IMR-90 (cell line): ENCODE results near the gene APLF. TPM values are rescaled to one million over a fixed set of nuclear protein-coding genes. Genes with fewer than 3 reads are reported as not detected.

Experiments used
- ATAC-seq: fragments of 200-7000 bp; cut with Tn5 transposase; 2 replicates; pipeline ENCODE4 v1.9.1; 2020; ENCODE audit warnings: low read depth, mild to moderate bottlenecking, moderate library complexity
- BruUV-seq: library from RNA; stranded (reverse); fragments of 400-500 nt; replicated peaks from 2 replicates; lab custom pipeline; 2021; lab: Mats Ljungman, UMichigan
- CTCF ChIA-PET: fragments of 300-600 bp; formaldehyde crosslinking; extraction: SDS; loops from one replicate; lab custom pipeline; 2021; ENCODE audit warnings: antibody characterized with exemption; lab: Yijun Ruan, JAX
- POLR2A ChIA-PET: fragments of 300-600 bp; sonication (Branson Sonifier 250); formaldehyde crosslinking; loops from one replicate; lab custom pipeline; 2022; ENCODE audit warnings: antibody characterized with exemption; ENCODE audit not compliant: unreplicated experiment; lab: Charles Lee
- DNase-seq: peaks from one replicate; pipeline ENCODE4 v3.0.0; 2013
- H2AFZ ChIP-seq: replicated peaks from 2 replicates; pipeline ENCODE3; 2013; ENCODE audit warnings: low read length, mild to moderate bottlenecking; ENCODE audit not compliant: poor library complexity
- H2AK5ac ChIP-seq: 2 replicates; pipeline ENCODE4 v1.6.1; 2013; ENCODE audit warnings: low read depth, low read length, inconsistent platforms
- H2AK9ac ChIP-seq: replicated peaks from 2 replicates; pipeline ENCODE3; 2013; ENCODE audit warnings: mild to moderate bottlenecking, low read depth, low read length, moderate library complexity; ENCODE audit not compliant: poor library complexity
- H2BK120ac ChIP-seq: 2 replicates; pipeline ENCODE4 v1.6.1; 2013; ENCODE audit warnings: low read depth, low read length, inconsistent platforms
- H2BK15ac ChIP-seq: 3 replicates; pipeline ENCODE4 v1.6.1; 2013; ENCODE audit warnings: low read depth, low read length, inconsistent platforms
- H2BK20ac ChIP-seq: 2 replicates; pipeline ENCODE4 v1.6.1; 2013; ENCODE audit warnings: low read depth, mild to moderate bottlenecking, inconsistent platforms, low read length, moderate library complexity
- H2BK5ac ChIP-seq: 2 replicates; pipeline ENCODE4 v1.6.1; 2013; ENCODE audit warnings: mild to moderate bottlenecking, low read depth, low read length, inconsistent platforms; ENCODE audit not compliant: poor library complexity, severe bottlenecking
- H3K14ac ChIP-seq: replicated peaks from 2 replicates; pipeline ENCODE4 v1.6.1; 2013; ENCODE audit warnings: low read depth, low read length, inconsistent platforms
- H3K18ac ChIP-seq: 2 replicates; pipeline ENCODE4 v1.6.1; 2013; ENCODE audit warnings: low read depth, low read length, control low read depth
- H3K23ac ChIP-seq: 2 replicates; pipeline ENCODE4 v1.6.1; 2013; ENCODE audit warnings: low read depth, low read length, inconsistent platforms
- H3K27ac ChIP-seq: 2 replicates; pipeline ENCODE4 v1.5.1; 2013; ENCODE audit warnings: mild to moderate bottlenecking, control low read depth, low read length; ENCODE audit not compliant: insufficient read depth
- H3K27me3 ChIP-seq: 2 replicates; pipeline ENCODE4 v1.6.1; 2013; ENCODE audit warnings: low read length; ENCODE audit not compliant: control insufficient read depth, insufficient read depth
- H3K36me3 ChIP-seq: 2 replicates; pipeline ENCODE4 v1.6.1; 2013; ENCODE audit warnings: low read length, mixed read lengths; ENCODE audit not compliant: control insufficient read depth, insufficient read depth
- H3K4ac ChIP-seq: 2 replicates; pipeline ENCODE4 v1.6.1; 2013; ENCODE audit warnings: low read depth, low read length, inconsistent platforms
- H3K4me1 ChIP-seq: 2 replicates; pipeline ENCODE4 v1.6.1; 2013; ENCODE audit warnings: low read length, mixed read lengths; ENCODE audit not compliant: control insufficient read depth, insufficient read depth
- H3K4me2 ChIP-seq: 2 replicates; pipeline ENCODE4 v1.6.1; 2013; ENCODE audit warnings: low read depth, mild to moderate bottlenecking, control low read depth, low read length, moderate library complexity
- H3K4me3 ChIP-seq: 2 replicates; pipeline ENCODE4 v1.5.1; 2013; ENCODE audit warnings: low read depth, mild to moderate bottlenecking, control low read depth, low read length, moderate library complexity; ENCODE audit not compliant: insufficient read depth
- H3K56ac ChIP-seq: 2 replicates; pipeline ENCODE4 v1.6.1; 2013; ENCODE audit warnings: low read length, inconsistent platforms; ENCODE audit not compliant: insufficient read depth; ENCODE audit errors: extremely low read depth
- H3K79me1 ChIP-seq, 2 experiments: 2 replicates each; pipeline ENCODE4 v1.6.1; 2013; ENCODE audit warnings: low read length in 2 of 2, inconsistent platforms in 1 of 2, low read depth in 1 of 2
- H3K9ac ChIP-seq: 2 replicates; pipeline ENCODE4 v1.6.1; 2013; ENCODE audit warnings: low read depth, low read length, control low read depth
- H3K9me1 ChIP-seq: 2 replicates; pipeline ENCODE4 v1.6.1; 2013; ENCODE audit warnings: low read length, inconsistent platforms; ENCODE audit not compliant: insufficient read depth
- H3K9me3 ChIP-seq: 2 replicates; pipeline ENCODE4 v1.6.1; 2013; ENCODE audit warnings: low read length; ENCODE audit not compliant: control insufficient read depth, insufficient read depth
- H4K20me1 ChIP-seq: 2 replicates; pipeline ENCODE4 v1.6.1; 2013; ENCODE audit warnings: low read length, inconsistent platforms; ENCODE audit not compliant: insufficient read depth
- H4K5ac ChIP-seq: 2 replicates; pipeline ENCODE4 v1.6.1; 2013; ENCODE audit warnings: mild to moderate bottlenecking, low read depth, low read length, control low read depth
- H4K8ac ChIP-seq, 2 experiments: 2 replicates each; pipeline ENCODE4 v1.6.1; 2013; ENCODE audit warnings: low read depth in 2 of 2, low read length in 2 of 2, control low read depth in 1 of 2, inconsistent platforms in 1 of 2
- H4K91ac ChIP-seq: 2 replicates; pipeline ENCODE4 v1.6.1; 2013; ENCODE audit warnings: low read depth, low read length, inconsistent platforms; ENCODE audit not compliant: insufficient read depth
- CEBPB ChIP-seq: IDR thresholded peaks from 2 replicates; pipeline ENCODE4 v1.6.1; 2012; ENCODE audit warnings: low read depth, low read length, improper control_type of control experiment
- CHD1 ChIP-seq: IDR thresholded peaks from 2 replicates; pipeline ENCODE4 v1.6.1; 2012; ENCODE audit warnings: low read depth, low read length, improper control_type of control experiment
- ELK1 ChIP-seq: fragments of 150-350 bp; IDR thresholded peaks from 2 replicates; pipeline ENCODE4 v1.6.1; 2016; ENCODE audit warnings: low read depth, mild to moderate bottlenecking, low read length, moderate library complexity, borderline replicate concordance
- FOS ChIP-seq: fragments of 150-350 bp; IDR thresholded peaks from 2 replicates; pipeline ENCODE4 v1.6.1; 2016; ENCODE audit warnings: low read depth, low read length
- MAFK ChIP-seq: IDR thresholded peaks from 2 replicates; pipeline ENCODE4 v1.6.1; 2012; ENCODE audit warnings: low read depth, low read length, improper control_type of control experiment
- MAZ ChIP-seq: IDR thresholded peaks from 2 replicates; pipeline ENCODE4 v1.6.1; 2012; ENCODE audit warnings: low read depth, mild to moderate bottlenecking, low read length, improper control_type of control experiment, moderate library complexity, borderline replicate concordance
- NFE2L2 ChIP-seq: fragments of 150-350 bp; IDR thresholded peaks from 2 replicates; pipeline ENCODE4 v1.6.1; 2016; ENCODE audit warnings: low read depth, mild to moderate bottlenecking, low read length
- POLR2A ChIP-seq: IDR thresholded peaks from 2 replicates; pipeline ENCODE4 v1.6.1; 2012; ENCODE audit warnings: mild to moderate bottlenecking, low read depth, low read length
- RAD21 ChIP-seq: IDR thresholded peaks from 2 replicates; pipeline ENCODE4 v1.6.1; 2012; ENCODE audit warnings: low read length, improper control_type of control experiment
- SMC3 ChIP-seq: fragments of 150-350 bp; IDR thresholded peaks from 2 replicates; pipeline ENCODE4 v1.6.1; 2016; ENCODE audit warnings: low read depth, mild to moderate bottlenecking, antibody characterized with exemption, low read length, moderate library complexity
- USF2 ChIP-seq: fragments of 150-350 bp; IDR thresholded peaks from 2 replicates; pipeline ENCODE4 v1.6.1; 2017; ENCODE audit warnings: mild to moderate bottlenecking, antibody characterized with exemption, low read length, low read depth
- WGBS, 2 experiments: methylation state at CpG; one replicate each; pipeline versions ENCODE4 v1.1.5 to v1.1.7; 2013; ENCODE audit warnings: missing lambda C conversion rate in 2 of 2; ENCODE audit not compliant: insufficient read length in 1 of 2; ENCODE audit errors: extremely low coverage in 2 of 2; 5-methylcytosine and 5-hydroxymethylcytosine counted together
- dilution Hi-C: fragments of 300-500 bp; cut with HindIII; formaldehyde crosslinking; loops from one replicate; pipeline ENCODE4 v1.14.3; 2018; ENCODE audit warnings: low sequenced_read_pairs; ENCODE audit not compliant: unreplicated experiment
- in situ Hi-C: fragments of 300-500 bp; cut with MboI; formaldehyde crosslinking; loops from 3 replicates; pipeline ENCODE4 v1.14.3; 2019; ENCODE audit warnings: low sequenced_read_pairs, inconsistent platforms, mixed read lengths
- intact Hi-C: fragments of 100-400 bp; cut with micrococcal nuclease; formaldehyde crosslinking; loops from 2 replicates; pipeline ENCODE4 v1.10.0; 2022
- polyA plus RNA-seq, 3 experiments: library from polyadenylated mRNA; depleted of rRNA; stranded (reverse); fragments of >200 nt; gene quantifications; 2 replicates each; pipeline ENCODE4 v1.2.3, GENCODE V29; 2012; ENCODE audit warnings: low replicate concordance in 1 of 3
- total RNA-seq: library from RNA; depleted of rRNA; stranded (reverse); fragments of >200 nt; gene quantifications from 2 replicates; pipeline ENCODE4 v1.2.3, GENCODE V29; 2012

The APLF gene
- total and polyA plus RNA-seq, 2 of the 4 experiments (the other 2 are of a cell fraction): 1.5 to 2.3 TPM

- Histone ChIP-seq H3K36me3 (no peaks in the 10 kb centered on the region), H3K4me3 (no peak overlapping the region), H4K8ac (no peak overlapping the region), H2BK20ac (no peak overlapping the region), H4K20me1 (no peaks in the 10 kb centered on the region), H2BK5ac (no peak overlapping the region), H3K4me2 (no peak overlapping the region), H3K27ac (no peak overlapping the region), H3K23ac (no peak overlapping the region), H2BK15ac (no peak overlapping the region), H3K9me3 (no peaks in the 10 kb centered on the region), H2AK5ac (no peak overlapping the region), H3K9ac (no peak overlapping the region), H3K4ac (no peak overlapping the region), H2BK120ac (no peak overlapping the region), H3K18ac (no peak overlapping the region), H2AFZ (no peak overlapping the region), H3K14ac (no peak overlapping the region), H3K9me1 (no peaks in the 10 kb centered on the region), H3K4me1 (peaks cover 2% of the 10 kb centered on the region), H4K5ac (no peak overlapping the region), H3K56ac (no peak overlapping the region), H3K79me1 (no peaks in the 10 kb centered on the region), H4K91ac (no peak overlapping the region), H2AK9ac (no peak overlapping the region), H3K27me3 (no peaks in the 10 kb centered on the region)
- TF ChIP-seq CHD1 (no peak), USF2 (no peak), ELK1 (no peak), MAZ (no peak), RAD21 (no peak), FOS (no peak), NFE2L2 (no peak), CEBPB (no peak), MAFK (no peak), SMC3 (no peak), POLR2A (no peak)
- POLR2A ChIA-PET: no interaction called here
- no peak for DNase-seq
- CTCF ChIA-PET: interaction anchor here (0.6 to 0.9 kb wide), 3 partner anchors 23 to 123 kb away, joined by 3 read pairs; no protein-coding TSS in a partner anchor
- intact Hi-C loops (no loop called here), dilution Hi-C loops (no loop called here), in situ Hi-C loops (no loop called here)
- WGBS, 2 experiments: no CpG with 5 or more reads among the region's 3 CpGs
- ATAC-seq: no peak
- no TSS peak for BruUV-seq
Observed at GRCh38 chr2:68536000-68536399, 68.6 kb downstream of the APLF start.
